GM23248 (cell line): ENCODE measurements around the gene PTPN6.

Experiments used
- EZH2 ChIP-seq: fragments of 200-600 bp; sonication (generic); IDR thresholded peaks from 2 replicates; pipeline ENCODE4 v1.6.1; 2018; ENCODE audit warnings: antibody characterized with exemption, mild to moderate bottlenecking; ENCODE audit not compliant: insufficient read depth, poor library complexity, severe bottlenecking
- EZH2phosphoT487 ChIP-seq: fragments of 200-600 bp; sonication (generic); IDR thresholded peaks from 2 replicates; pipeline ENCODE4 v1.6.1; 2018; ENCODE audit warnings: antibody characterized with exemption, moderate library complexity, mild to moderate bottlenecking, low read depth; ENCODE audit not compliant: insufficient read depth

GRCh38 chr12:6936194-6936635 is 14.9 kb upstream of the PTPN6 start:
- no peak for TF ChIP-seq EZH2phosphoT487
- TF ChIP-seq EZH2, result no peak
